SK-MEL-5 (cell line): ENCODE measurements around the gene AGRN. TPM values are rescaled to one million over a fixed set of nuclear protein-coding genes. Genes with fewer than 3 reads are reported as not detected.
"Not testable (repeated sequence)": the region's sequence is repeated elsewhere in the genome, so short reads cannot be mapped to it uniquely, and the experiment has no call there.

ENCODE experiments used
- DNase-seq: peaks from one replicate; pipeline ENCODE4 v3.0.0-alpha.2; 2016; ENCODE audit warnings: low read depth, low spot score
- in situ Hi-C: cut with HindIII; loops from 2 replicates; pipeline ENCODE4 v1.10.0; 2016; ENCODE audit warnings: low sequenced_read_pairs, high pct_unique_total_duplicates, low pct_unique_long_range_greater_than_20kb
- total RNA-seq: library from RNA; depleted of rRNA; stranded (reverse); fragments of >200 nt; shearing (Covaris generic); gene quantifications from 2 replicates; pipeline ENCODE4 v1.2.3, GENCODE V29; 2014

The AGRN gene
- total RNA-seq, 1 experiment from 2014 or later, result 21.3 TPM

- no peak for DNase-seq
- in situ Hi-C loops, result no loop called here
These were observed 69.1 kb downstream of the AGRN start for GRCh38 chr1:1088801-1089680.

DNA sequence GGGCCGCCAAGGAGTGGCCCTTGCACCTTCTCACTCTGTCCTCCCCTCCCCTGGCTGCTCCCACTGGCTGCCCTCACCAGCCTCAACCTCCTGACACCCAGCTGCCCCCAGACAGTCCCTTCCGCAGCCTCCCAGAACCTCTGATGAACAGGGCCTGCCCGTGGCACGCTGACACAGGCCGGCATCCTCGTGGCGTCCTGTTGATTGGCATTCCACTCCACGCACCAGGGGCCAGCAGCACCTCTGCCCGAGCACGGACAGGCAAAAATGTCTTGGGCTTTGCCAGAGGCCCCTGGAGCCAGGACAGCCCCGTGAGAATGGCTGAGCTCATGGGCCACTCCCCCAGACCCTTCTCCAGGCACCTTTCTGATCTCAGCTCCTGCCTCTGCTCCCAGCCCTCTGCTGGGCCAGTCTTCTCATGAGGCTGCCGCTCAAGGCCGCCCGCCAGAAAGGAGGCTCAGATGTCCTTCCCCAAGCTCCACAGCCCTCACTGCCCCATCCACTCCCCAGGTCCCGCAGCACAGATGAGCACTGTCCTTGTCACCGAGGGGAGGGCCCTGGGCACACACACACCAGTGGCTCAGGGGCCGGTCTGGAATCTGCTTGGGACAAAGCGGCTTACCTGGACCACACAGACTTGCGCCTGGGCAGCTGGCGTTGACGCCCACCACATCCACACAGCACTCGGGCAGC, 70.0 kb downstream of the AGRN start:
- in situ Hi-C loops, result no loop called here
- no peak for DNase-seq

DNA sequence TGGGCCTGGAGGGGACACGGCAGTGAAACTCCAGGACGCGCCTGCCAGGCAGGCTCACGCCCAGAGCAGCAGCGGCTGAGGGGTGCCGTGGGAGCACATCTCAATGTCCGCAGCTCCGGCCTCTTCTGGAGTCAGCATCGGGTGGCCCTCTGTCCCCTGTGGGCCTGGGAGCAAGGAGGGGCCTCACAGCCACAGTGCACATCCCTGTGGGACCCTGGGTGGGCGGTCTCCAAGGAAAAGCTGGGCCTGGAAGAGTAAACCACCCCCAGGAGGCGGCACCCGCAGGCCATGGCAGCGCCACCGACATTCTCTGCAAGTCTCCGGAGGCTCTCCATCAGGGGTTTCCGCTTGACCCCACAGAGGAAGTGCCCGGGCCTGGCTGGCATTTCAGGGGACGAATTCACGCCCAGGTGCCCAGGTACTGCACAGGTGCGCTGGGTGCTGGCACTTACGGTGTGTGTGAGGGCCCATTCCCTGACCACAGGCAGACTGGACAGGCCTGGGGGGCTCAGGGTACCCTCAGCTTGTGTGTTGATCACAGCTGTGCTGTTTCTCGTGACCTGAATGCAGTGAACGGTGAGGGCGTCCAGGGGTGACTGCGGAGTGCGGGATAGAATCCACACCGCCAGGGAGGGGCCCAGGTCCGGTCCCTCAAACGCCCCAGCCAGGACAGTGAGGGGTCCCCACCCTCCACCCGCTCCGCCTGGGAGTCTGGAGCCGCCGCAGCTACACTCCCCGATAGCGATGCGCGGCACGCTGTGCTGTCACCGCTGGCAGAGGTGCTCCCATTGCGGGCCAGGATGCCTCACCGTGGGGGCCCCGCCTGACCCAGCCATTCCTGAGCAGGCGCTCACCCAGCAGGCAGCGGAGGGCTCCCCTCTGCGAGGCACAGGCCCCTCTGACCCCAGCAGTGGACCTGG, 70.8 kb downstream of the AGRN start:
- DNase-seq, result no peak
- in situ Hi-C loops, result no loop called here

DNA sequence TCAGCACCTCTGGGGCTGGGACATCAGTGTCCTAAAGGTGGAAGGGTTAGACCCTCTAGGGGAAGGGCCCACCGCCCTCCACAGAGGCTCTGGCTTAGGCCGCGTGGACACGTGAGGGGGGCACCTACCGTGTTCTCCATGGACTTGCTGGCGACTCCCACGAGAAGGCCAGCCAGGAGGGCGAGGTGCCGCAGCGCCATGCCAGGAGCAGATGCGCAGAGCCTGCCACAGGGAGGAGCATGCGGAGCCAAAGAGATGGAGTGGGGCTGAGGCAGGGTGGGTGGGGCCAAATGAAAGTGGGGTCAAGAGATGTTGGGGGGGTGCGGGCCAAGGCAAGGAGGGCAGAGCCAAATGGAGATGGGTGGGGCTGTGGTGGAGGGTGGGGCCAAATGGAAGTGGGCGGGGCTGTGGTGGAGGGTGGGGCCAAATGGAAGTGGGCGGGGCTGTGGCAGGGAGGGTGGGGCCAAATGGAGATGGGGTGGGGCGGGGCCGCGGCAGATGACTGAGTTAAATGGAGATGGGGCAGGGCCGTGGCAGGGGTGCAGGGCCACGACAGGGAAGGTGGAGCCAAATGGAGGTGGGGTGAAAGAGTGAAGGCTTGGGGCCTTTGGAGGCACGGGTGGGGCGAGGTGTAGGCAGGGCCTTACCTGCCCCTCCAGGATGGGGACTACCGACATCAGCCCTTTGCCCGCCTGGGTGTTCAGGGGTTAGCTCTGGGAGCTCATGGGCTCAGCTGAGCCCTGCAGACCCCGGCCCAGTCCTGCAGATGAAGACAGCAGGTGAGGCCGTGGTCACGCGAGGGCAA, 71.6 kb downstream of the AGRN start:
- DNase-seq, result no peak
- in situ Hi-C loops, result no loop called here

GRCh38 chr1:1092149-1092855, 72.4 kb downstream of the AGRN start:
- DNase-seq, result no peak
- in situ Hi-C loops, result no loop called here

GRCh38 chr1:1092894-1093609, 73.1 kb downstream of the AGRN start:
- in situ Hi-C loops, result no loop called here

GRCh38 chr1:1093610-1093943, 73.7 kb downstream of the AGRN start:
- no peak for DNase-seq
- in situ Hi-C loops, result no loop called here

More at GRCh38 chr1:1092894-1093609, 73.1 kb downstream of the AGRN start:
- no peak for DNase-seq

DNA sequence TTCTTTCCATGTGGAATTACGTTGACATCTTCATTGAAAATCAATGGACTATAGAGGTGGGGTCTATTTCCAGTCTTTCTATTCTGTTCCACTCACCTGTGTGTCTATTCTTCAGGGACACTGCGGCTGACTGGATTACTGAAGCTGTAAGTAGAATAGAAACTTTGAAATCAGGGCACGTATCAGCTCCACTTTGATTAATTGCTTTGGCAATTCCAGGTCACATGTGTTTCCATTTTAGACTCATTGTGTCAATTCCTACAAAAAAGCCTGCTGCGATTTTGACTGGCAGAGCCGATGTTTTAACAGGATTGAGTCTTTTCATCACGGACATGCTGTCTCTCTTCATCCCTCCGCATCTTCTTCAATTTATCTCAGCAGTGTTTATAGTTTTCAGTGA, 75.1 kb downstream of the AGRN start:
- no peak for DNase-seq
- in situ Hi-C loops, result no loop called here

DNA sequence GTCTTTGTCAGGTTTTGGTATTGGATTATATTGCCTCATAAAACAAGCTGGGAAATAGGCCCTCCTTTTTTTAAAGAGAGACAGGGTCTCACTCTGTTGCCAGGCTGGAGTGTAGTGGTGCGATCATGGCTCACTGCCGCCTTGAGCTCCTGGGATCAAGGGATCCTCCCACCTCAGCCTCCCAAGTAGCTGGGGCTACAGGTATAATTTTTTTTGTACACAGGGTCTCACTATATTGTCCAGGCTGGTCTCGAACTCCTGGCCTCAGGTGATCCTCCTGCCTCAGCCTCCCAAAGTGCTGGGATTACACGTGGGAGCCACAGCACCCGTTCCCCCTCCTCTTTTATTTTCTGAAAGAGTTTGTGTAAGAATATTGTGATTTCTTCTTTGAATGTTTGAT, 76.2 kb downstream of the AGRN start:
- in situ Hi-C loops, result not testable (repeated sequence)

GRCh38 chr1:1098681-1099421, 78.9 kb downstream of the AGRN start:
- in situ Hi-C loops, result no loop called here
- DNase-seq, result no peak

More for the DNA sequence above, 76.2 kb downstream of the AGRN start:
- DNase-seq, result not testable (repeated sequence)

DNA sequence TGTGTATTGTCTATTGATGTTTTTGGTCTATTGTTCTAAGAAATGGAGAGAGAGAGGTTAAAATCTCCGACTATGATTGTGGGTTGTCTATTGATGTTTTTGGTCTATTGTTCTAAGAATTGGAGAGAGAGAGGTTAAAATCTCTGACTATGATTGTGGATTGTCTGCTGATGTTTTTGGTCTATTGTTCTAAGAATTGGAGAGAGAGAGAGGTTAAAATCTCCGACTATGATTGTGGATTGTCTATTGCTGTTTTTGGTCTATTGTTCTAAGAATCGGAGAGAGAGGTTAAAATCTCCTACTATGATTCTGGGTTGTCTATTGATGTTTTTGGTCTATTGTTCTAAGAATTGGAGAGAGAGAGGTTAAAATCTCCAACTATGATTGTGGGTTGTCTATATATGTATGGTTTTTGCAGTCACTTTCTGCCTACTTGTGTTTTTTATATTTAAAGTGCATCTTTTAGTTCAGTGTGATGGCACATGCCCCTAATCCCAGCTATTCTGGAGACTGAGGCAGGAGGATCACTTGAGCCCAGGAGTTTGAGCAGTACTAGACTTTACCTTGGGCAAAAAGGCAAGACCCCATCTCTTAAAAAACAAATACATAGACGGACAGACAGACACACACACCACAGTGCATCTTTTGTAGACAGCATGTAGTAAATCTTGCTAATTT, 79.7 kb downstream of the AGRN start:
- DNase-seq, result no peak
- in situ Hi-C loops, result no loop called here

DNA sequence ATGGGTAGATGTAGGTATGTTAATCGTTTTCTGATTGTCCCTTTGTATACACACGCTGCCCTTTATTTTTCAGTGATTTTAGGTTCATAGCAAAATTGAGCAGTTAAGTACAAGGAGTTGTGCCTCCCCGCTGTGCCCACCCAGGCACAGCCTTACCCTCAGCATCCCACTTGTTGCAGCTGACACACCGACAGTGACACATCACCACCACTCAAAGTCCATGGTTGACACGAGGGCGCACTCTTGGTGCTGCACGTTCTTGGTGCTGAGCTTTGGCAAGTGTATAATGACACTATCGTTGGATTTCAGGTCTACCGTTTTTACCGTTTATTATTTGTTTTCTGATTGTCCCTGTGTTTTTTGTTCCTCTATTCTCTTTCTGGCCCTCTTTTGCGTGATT, 80.4 kb downstream of the AGRN start:
- DNase-seq, result no peak

GRCh38 chr1:1101503-1101902, 81.6 kb downstream of the AGRN start:
- in situ Hi-C loops, result no loop called here
- no peak for DNase-seq

More for the DNA sequence above, 80.4 kb downstream of the AGRN start:
- in situ Hi-C loops, result no loop called here

DNA sequence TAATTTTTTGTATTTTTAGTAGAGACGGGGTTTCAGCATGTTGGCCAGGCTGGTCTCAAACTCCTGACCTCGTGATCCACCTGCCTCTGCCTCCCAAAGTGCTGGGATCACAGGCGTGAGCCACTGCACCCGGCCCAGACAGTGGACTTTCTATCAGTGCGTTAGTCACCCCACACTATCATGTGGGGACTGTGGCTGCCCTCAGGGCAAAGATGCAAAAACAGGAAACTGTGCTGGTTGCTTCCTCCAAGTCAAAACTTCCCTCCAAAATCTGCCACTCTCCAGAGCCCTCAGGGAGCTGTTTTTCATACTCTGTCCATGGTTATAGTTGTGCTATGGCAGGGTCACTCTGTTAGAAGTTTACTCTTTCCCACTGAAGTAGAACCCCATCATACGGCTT, 84.2 kb downstream of the AGRN start:
- DNase-seq, in situ Hi-C loops: not testable (repeated sequence)
